B cell (primary cell): ENCODE data around the gene MIX23.

Source experiments
- EZH2 ChIP-seq: IDR thresholded peaks from 2 replicates; pipeline ENCODE4 v1.6.1; 2012; ENCODE audit warnings: borderline replicate concordance, low read depth, mild to moderate bottlenecking, moderate library complexity, low read length; ENCODE audit not compliant: insufficient read depth, poor library complexity, severe bottlenecking
- TF ChIP-seq, protein P1 (sequence below): fragments of 200-600 bp; IDR thresholded peaks from one replicate; pipeline ENCODE4 v1.8.0; 2022; ENCODE audit warnings: antibody characterized with exemption, mild to moderate bottlenecking

DNA sequence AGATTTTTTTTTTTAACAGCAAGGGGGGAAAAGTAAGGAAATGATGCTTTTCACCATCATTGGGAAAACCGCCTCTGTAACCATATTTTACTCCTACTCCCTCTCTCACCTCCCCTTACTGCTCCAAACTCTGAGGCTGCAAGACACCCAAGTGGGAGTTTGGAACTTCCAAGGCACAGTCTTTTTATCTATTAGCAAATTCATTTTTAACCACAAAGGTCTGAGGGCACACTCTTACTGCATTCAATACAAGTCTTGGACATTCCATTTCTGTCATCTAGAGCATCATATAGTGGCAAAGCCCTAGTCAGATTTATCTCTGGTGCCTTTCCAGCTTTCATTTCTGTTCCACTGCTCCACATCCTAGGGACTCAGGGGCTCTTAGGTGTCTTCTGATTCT lies 14.2 kb upstream of the MIX23 start:
- TF ChIP-seq EZH2, result no peak
- TF ChIP-seq, protein P1, sequence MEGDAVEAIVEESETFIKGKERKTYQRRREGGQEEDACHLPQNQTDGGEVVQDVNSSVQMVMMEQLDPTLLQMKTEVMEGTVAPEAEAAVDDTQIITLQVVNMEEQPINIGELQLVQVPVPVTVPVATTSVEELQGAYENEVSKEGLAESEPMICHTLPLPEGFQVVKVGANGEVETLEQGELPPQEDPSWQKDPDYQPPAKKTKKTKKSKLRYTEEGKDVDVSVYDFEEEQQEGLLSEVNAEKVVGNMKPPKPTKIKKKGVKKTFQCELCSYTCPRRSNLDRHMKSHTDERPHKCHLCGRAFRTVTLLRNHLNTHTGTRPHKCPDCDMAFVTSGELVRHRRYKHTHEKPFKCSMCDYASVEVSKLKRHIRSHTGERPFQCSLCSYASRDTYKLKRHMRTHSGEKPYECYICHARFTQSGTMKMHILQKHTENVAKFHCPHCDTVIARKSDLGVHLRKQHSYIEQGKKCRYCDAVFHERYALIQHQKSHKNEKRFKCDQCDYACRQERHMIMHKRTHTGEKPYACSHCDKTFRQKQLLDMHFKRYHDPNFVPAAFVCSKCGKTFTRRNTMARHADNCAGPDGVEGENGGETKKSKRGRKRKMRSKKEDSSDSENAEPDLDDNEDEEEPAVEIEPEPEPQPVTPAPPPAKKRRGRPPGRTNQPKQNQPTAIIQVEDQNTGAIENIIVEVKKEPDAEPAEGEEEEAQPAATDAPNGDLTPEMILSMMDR, result no peak
